Tibial artery (tissue), 4 donors: ENCODE results near the gene SARM1.

Experiments used
- DNase-seq, 2 donors: peaks; one replicate each; pipeline ENCODE4 v3.0.0-alpha.2; 2019
- H3K27ac ChIP-seq, 2 donors: fragments of 200-600 bp; sonication (generic) in 1 of 2; 1 replicate in 1 of 2; 2 replicates in 1 of 2; pipeline ENCODE4 v1.5.1; 2018 to 2019; ENCODE audit warnings: mild to moderate bottlenecking in 1 of 2
- H3K27me3 ChIP-seq, 2 donors: fragments of 200-600 bp; sonication (generic) in 1 of 2; one replicate each; pipeline versions ENCODE4 v1.5.1 to v1.6.0; 2016 to 2019
- H3K36me3 ChIP-seq, 3 donors: fragments of 200-600 bp; sonication (generic) in 2 of 3; one replicate each; pipeline ENCODE4 v1.5.1; 2016 to 2019; ENCODE audit warnings: mild to moderate bottlenecking in 2 of 3
- H3K4me1 ChIP-seq, 4 donors: fragments of 200-600 bp; sonication (generic) in 2 of 4; 1 replicate in 3 of 4; 2 replicates in 1 of 4; pipeline ENCODE4 v1.5.1; 2016 to 2019
- H3K4me3 ChIP-seq, 2 donors: fragments of 200-600 bp; sonication (generic) in 1 of 2; 1 replicate in 1 of 2; 2 replicates in 1 of 2; pipeline ENCODE4 v1.5.1; 2018 to 2019; ENCODE audit warnings: mild to moderate bottlenecking in 2 of 2
- H3K9me3 ChIP-seq, 3 donors: fragments of 200-600 bp; sonication (generic) in 1 of 3; one replicate each; pipeline ENCODE4 v1.5.1; 2016 to 2019
- CTCF ChIP-seq, 2 experiments: fragments of 200-600 bp in 1 of 2; fragments of 450-650 bp in 1 of 2; IDR thresholded peaks; one replicate each; pipeline ENCODE4 v1.5.1; 2017 to 2019; ENCODE audit warnings: antibody characterized with exemption in 2 of 2, mild to moderate bottlenecking in 1 of 2, moderate library complexity in 1 of 2
- intact Hi-C: fragments of 100-400 bp; cut with DNase I; formaldehyde crosslinking; loops from one replicate; pipeline ENCODE4 v1.15.0; 2023; ENCODE audit warnings: low total_unique reads

The SARM1 gene

GRCh38 chr17:28391401-28391800 is 19.9 kb downstream of the SARM1 start:
- DNase-seq: no peak
- Histone ChIP-seq H3K4me3 (no peak overlapping the region), H3K36me3 (peaks cover 55 to 89% (median 75%) of the 10 kb centered on the region in 3 donors), H3K27ac (no peak overlapping the region), H3K9me3 (no peaks in the 10 kb centered on the region), H3K4me1 (no peaks in the 10 kb centered on the region), H3K27me3 (no peaks in the 10 kb centered on the region)
- TF ChIP-seq CTCF (IDR thresholded peaks at IDR 0.05): no peak
- intact Hi-C loops: no loop called here

GRCh38 chr17:28392491-28392890 is 21.0 kb downstream of the SARM1 start:
- Histone ChIP-seq H3K27me3 (no peaks in the 10 kb centered on the region), H3K9me3 (no peaks in the 10 kb centered on the region), H3K4me1 (no peaks in the 10 kb centered on the region), H3K4me3 (no peak overlapping the region), H3K36me3 (peaks cover 59 to 97% (median 80%) of the 10 kb centered on the region in 3 donors), H3K27ac (no peak overlapping the region)
- no peak for DNase-seq
- no peak for TF ChIP-seq CTCF (IDR thresholded peaks at IDR 0.05)
- intact Hi-C loops: no loop called here

GRCh38 chr17:28394337-28395116 is 23.0 kb downstream of the SARM1 start:
- no peaks in the 10 kb centered on the region for H3K4me1 ChIP-seq
- no peak for DNase-seq
- H3K9me3 ChIP-seq: no peaks in the 10 kb centered on the region
- H3K36me3 ChIP-seq: peaks cover 46 to 97% (median 83%) of the 10 kb centered on the region in 3 donors
- no peak overlapping the region for H3K27ac ChIP-seq
- H3K27me3 ChIP-seq: no peaks in the 10 kb centered on the region
- intact Hi-C loops: no loop called here
- no peak overlapping the region for H3K4me3 ChIP-seq
- TF ChIP-seq CTCF (IDR thresholded peaks at IDR 0.05): no peak

- no peaks in the 10 kb centered on the region for H3K4me1 ChIP-seq
- H3K27me3 ChIP-seq: no peaks in the 10 kb centered on the region
- no peak for TF ChIP-seq CTCF (IDR thresholded peaks at IDR 0.05)
- no peak overlapping the region for H3K4me3 ChIP-seq
- no peak for DNase-seq
- no peaks in the 10 kb centered on the region for H3K9me3 ChIP-seq
- H3K36me3 ChIP-seq: peaks cover 42 to 97% (median 81%) of the 10 kb centered on the region in 3 donors
- H3K27ac ChIP-seq: no peak overlapping the region
- intact Hi-C loops: no loop called here
These were observed 23.9 kb downstream of the SARM1 start for GRCh38 chr17:28395426-28395825.

- Histone ChIP-seq H3K36me3 (peaks cover 37 to 95% (median 77%) of the 10 kb centered on the region in 3 donors), H3K9me3 (no peaks in the 10 kb centered on the region), H3K27me3 (no peaks in the 10 kb centered on the region), H3K4me3 (no peak overlapping the region), H3K4me1 (no peaks in the 10 kb centered on the region), H3K27ac (no peak overlapping the region)
- no peak for TF ChIP-seq CTCF (IDR thresholded peaks at IDR 0.05)
- intact Hi-C loops: no loop called here
- DNase-seq: no peak
These were observed 24.5 kb downstream of the SARM1 start for GRCh38 chr17:28395968-28396367.
